Lower lobe of right lung (tissue), 2 donors: ENCODE measurements around the gene RTRAF. TPM values are rescaled to one million over a fixed set of nuclear protein-coding genes. Genes with fewer than 3 reads are reported as not detected.

Source experiments
- ATAC-seq, 2 donors: fragments of 200-7000 bp; cut with Tn5 transposase; one replicate each; pipeline ENCODE4 v1.9.1; 2020 to 2022; ENCODE audit warnings: mild to moderate bottlenecking in 2 of 2, moderate library complexity in 2 of 2
- DNase-seq: peaks from one replicate; pipeline ENCODE4 v3.0.0-alpha.2; 2020
- H3K27ac ChIP-seq: fragments of 200-600 bp; one replicate; pipeline ENCODE4 v1.8.0; 2022
- H3K27me3 ChIP-seq: fragments of 200-600 bp; one replicate; pipeline ENCODE4 v1.8.0; 2022; ENCODE audit warnings: low read depth
- H3K36me3 ChIP-seq: fragments of 200-600 bp; one replicate; pipeline ENCODE4 v1.8.0; 2022; ENCODE audit warnings: mild to moderate bottlenecking
- H3K4me1 ChIP-seq: fragments of 200-600 bp; one replicate; pipeline ENCODE4 v1.8.0; 2022
- H3K4me3 ChIP-seq: fragments of 200-600 bp; one replicate; pipeline ENCODE4 v1.8.0; 2022; ENCODE audit warnings: mild to moderate bottlenecking
- H3K9me3 ChIP-seq: fragments of 200-600 bp; one replicate; pipeline ENCODE4 v1.8.0; 2022
- intact Hi-C: fragments of 100-400 bp; cut with DNase I; formaldehyde crosslinking; loops from one replicate; pipeline ENCODE4 v1.11.0; 2022
- total RNA-seq: library from RNA; stranded (reverse); fragmentation: NEBNext Ultra II Directional; extraction: Animal tissue kit (Norgen Biotek cat#: 25700); gene quantifications from one replicate; pipeline ENCODE4 v1.2.1, GENCODE V29; 2021
- TF ChIP-seq, protein P1 (sequence below): fragments of 200-600 bp; IDR thresholded peaks from one replicate; pipeline ENCODE4 v1.8.0; 2022; ENCODE audit warnings: antibody characterized with exemption, mild to moderate bottlenecking
- donor health status: DM: no; HTN: yes; CAD: no; lungs with severe emphysema.

RTRAF gene
- total RNA-seq, 1 donor from 2014 or later = 124 TPM

DNA sequence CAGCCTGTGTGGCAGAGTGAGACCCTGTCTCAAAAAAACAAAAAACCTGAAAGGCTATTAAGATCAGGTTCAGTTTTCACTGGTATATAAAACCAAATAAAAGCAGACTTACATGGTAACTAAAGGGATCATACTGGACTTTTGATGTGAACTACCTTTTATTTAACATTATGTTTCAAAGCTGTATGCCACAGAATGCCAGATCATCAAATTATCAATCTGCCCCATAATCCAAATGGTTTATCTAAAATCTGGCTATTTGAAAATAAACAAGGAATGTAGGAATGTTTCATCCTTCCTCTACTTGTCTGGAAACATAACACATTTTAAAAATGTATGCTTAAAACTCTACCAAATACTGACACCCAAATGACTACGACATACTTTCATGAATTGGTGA lies 65.3 kb downstream of the RTRAF start:
- no peak for ATAC-seq
- H3K4me1 ChIP-seq = peaks cover 8% of the 10 kb centered on the region

DNA sequence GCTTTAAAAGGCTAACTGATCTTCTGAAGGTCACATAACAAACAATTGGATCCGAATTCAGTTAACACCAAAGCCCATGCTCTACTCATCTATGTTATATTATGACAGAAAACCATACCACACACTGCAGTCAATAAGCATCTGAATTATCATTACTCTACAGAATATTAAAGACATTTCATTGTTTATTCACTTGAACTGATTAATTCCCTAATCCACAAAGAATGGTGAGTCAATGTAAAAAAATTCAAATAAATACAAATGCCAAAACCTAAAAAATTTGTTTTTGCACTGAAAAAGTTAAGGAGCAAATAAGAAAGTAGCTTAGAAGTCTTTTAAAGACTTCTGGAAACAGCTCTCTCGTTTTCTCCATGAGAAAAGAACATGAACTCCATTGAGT lies 65.8 kb downstream of the RTRAF start:
- no peak overlapping the region for H3K27ac ChIP-seq
- no peaks in the 10 kb centered on the region for H3K9me3 ChIP-seq
- H3K36me3 ChIP-seq = no peaks in the 10 kb centered on the region
- DNase-seq (no peak), ATAC-seq (no peak)
- H3K4me3 ChIP-seq = no peak overlapping the region
- peaks cover 8% of the 10 kb centered on the region for H3K4me1 ChIP-seq
- TF ChIP-seq, protein P1, sequence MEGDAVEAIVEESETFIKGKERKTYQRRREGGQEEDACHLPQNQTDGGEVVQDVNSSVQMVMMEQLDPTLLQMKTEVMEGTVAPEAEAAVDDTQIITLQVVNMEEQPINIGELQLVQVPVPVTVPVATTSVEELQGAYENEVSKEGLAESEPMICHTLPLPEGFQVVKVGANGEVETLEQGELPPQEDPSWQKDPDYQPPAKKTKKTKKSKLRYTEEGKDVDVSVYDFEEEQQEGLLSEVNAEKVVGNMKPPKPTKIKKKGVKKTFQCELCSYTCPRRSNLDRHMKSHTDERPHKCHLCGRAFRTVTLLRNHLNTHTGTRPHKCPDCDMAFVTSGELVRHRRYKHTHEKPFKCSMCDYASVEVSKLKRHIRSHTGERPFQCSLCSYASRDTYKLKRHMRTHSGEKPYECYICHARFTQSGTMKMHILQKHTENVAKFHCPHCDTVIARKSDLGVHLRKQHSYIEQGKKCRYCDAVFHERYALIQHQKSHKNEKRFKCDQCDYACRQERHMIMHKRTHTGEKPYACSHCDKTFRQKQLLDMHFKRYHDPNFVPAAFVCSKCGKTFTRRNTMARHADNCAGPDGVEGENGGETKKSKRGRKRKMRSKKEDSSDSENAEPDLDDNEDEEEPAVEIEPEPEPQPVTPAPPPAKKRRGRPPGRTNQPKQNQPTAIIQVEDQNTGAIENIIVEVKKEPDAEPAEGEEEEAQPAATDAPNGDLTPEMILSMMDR = no peak
- no peaks in the 10 kb centered on the region for H3K27me3 ChIP-seq
- intact Hi-C loops = no loop called here

More for the DNA sequence above, 65.3 kb downstream of the RTRAF start:
- Histone ChIP-seq H3K27me3 (no peaks in the 10 kb centered on the region), H3K27ac (no peak overlapping the region), H3K36me3 (no peaks in the 10 kb centered on the region), H3K4me3 (no peak overlapping the region), H3K9me3 (no peaks in the 10 kb centered on the region)
- DNase-seq = no peak
- intact Hi-C loops = no loop called here
- TF ChIP-seq, protein P1 = no peak

DNA sequence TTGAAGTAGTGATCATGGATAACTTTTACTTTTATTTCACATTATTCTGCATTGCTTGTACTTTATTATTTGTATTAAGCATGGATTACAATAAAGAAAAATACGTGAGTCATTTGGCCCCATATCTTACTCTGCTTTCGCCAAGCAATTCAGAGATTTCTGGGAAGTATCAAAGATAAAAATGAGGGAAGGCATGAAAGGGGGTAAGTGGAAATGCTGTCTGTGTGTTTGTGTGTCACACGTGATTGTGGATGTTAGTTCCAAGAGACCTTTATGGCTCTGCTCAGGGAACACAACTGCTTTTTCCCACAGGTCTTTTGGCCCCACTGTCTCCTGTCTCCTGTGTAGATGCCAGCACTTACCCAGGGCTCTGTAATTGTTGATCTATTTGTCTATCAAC lies 69.0 kb downstream of the RTRAF start:
- Histone ChIP-seq H3K4me3 (no peak overlapping the region), H3K9me3 (no peaks in the 10 kb centered on the region), H3K27ac (no peak overlapping the region), H3K36me3 (no peaks in the 10 kb centered on the region), H3K4me1 (peaks cover 32% of the 10 kb centered on the region), H3K27me3 (no peaks in the 10 kb centered on the region)
- intact Hi-C loops = no loop called here
- TF ChIP-seq, protein P1 = no peak
- no peak for DNase-seq
- ATAC-seq = no peak

DNA sequence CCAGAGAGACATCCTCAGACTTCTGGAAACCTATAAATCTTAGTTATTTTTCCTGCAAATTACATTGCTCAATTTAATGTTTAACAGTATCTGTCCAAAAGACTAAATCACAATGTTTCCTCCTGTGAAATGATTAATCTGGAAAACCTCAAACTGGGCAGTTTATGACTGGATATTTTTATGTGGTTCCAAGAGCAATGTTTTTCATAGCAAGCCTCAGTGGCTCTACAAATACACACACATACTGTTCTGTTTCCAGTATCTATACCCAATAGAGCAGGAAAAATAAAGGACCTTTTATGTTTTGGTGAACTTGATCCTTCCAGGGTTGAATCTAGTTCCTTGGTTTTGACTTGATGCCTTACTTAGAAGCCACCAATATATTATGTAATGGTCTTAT lies 70.3 kb downstream of the RTRAF start:
- Histone ChIP-seq H3K27ac (no peak overlapping the region), H3K4me3 (no peak overlapping the region), H3K4me1 (peaks cover 33% of the 10 kb centered on the region), H3K36me3 (no peaks in the 10 kb centered on the region), H3K9me3 (no peaks in the 10 kb centered on the region), H3K27me3 (no peaks in the 10 kb centered on the region)
- no peak for ATAC-seq
- intact Hi-C loops = no loop called here
- TF ChIP-seq, protein P1 = no peak
- no peak for DNase-seq

DNA sequence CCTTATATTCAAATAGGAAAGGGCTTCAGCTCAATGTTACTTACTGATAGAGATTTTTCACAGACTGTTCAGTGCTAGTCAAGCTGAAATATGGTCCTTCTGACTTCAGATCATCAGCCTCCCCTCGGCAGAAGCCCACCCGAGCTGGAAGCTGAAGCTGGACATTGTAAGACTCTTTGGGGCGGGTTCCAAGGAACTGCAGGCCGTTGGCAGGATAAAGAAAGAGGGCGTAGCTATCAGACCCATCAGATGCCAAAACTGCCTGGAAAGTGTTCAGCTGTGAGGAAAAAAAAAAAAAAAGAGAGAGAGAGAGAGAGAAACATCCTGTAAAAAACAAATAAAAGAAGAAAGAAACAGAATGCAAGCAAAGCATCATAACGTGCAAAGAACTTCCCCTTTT lies 70.7 kb downstream of the RTRAF start:
- Histone ChIP-seq H3K4me3 (no peak overlapping the region), H3K4me1 (peaks cover 33% of the 10 kb centered on the region), H3K9me3 (no peaks in the 10 kb centered on the region), H3K27me3 (no peaks in the 10 kb centered on the region), H3K27ac (no peak overlapping the region), H3K36me3 (no peaks in the 10 kb centered on the region)
- intact Hi-C loops = no loop called here
- TF ChIP-seq, protein P1 = no peak
- ATAC-seq (no peak), DNase-seq (no peak)

Other genes starting within 250 kb of the RTRAF start
- gene GNG2, start 128.9 kb upstream of the RTRAF start, total RNA-seq = 23.8 TPM
- 14.6 TPM for gene NID2, start 79.5 kb downstream of the RTRAF start, total RNA-seq